IMR-90 (cell line): Measurements from ENCODE around the gene NCKAP5. TPM values are rescaled to one million over a fixed set of nuclear protein-coding genes. Genes with fewer than 3 reads are reported as not detected.

Source experiments
- ATAC-seq: fragments of 200-7000 bp; cut with Tn5 transposase; 2 replicates; pipeline ENCODE4 v1.9.1; 2020; ENCODE audit warnings: low read depth, mild to moderate bottlenecking, moderate library complexity
- BruUV-seq: library from RNA; stranded (reverse); fragments of 400-500 nt; replicated peaks from 2 replicates; lab custom pipeline; 2021; lab: Mats Ljungman, UMichigan
- CTCF ChIA-PET: fragments of 300-600 bp; formaldehyde crosslinking; extraction: SDS; loops from one replicate; lab custom pipeline; 2021; ENCODE audit warnings: antibody characterized with exemption; lab: Yijun Ruan, JAX
- POLR2A ChIA-PET: fragments of 300-600 bp; sonication (Branson Sonifier 250); formaldehyde crosslinking; loops from one replicate; lab custom pipeline; 2022; ENCODE audit warnings: antibody characterized with exemption; ENCODE audit not compliant: unreplicated experiment; lab: Charles Lee
- DNase-seq: peaks from one replicate; pipeline ENCODE4 v3.0.0; 2013
- H2AFZ ChIP-seq: replicated peaks from 2 replicates; pipeline ENCODE3; 2013; ENCODE audit warnings: low read length, mild to moderate bottlenecking; ENCODE audit not compliant: poor library complexity
- H2AK5ac ChIP-seq: 2 replicates; pipeline ENCODE4 v1.6.1; 2013; ENCODE audit warnings: low read depth, low read length, inconsistent platforms
- H2AK9ac ChIP-seq: replicated peaks from 2 replicates; pipeline ENCODE3; 2013; ENCODE audit warnings: mild to moderate bottlenecking, low read depth, low read length, moderate library complexity; ENCODE audit not compliant: poor library complexity
- H2BK120ac ChIP-seq: 2 replicates; pipeline ENCODE4 v1.6.1; 2013; ENCODE audit warnings: low read depth, low read length, inconsistent platforms
- H2BK15ac ChIP-seq: 3 replicates; pipeline ENCODE4 v1.6.1; 2013; ENCODE audit warnings: low read depth, low read length, inconsistent platforms
- H2BK20ac ChIP-seq: 2 replicates; pipeline ENCODE4 v1.6.1; 2013; ENCODE audit warnings: low read depth, mild to moderate bottlenecking, inconsistent platforms, low read length, moderate library complexity
- H2BK5ac ChIP-seq: 2 replicates; pipeline ENCODE4 v1.6.1; 2013; ENCODE audit warnings: mild to moderate bottlenecking, low read depth, low read length, inconsistent platforms; ENCODE audit not compliant: poor library complexity, severe bottlenecking
- H3K14ac ChIP-seq: replicated peaks from 2 replicates; pipeline ENCODE4 v1.6.1; 2013; ENCODE audit warnings: low read depth, low read length, inconsistent platforms
- H3K18ac ChIP-seq: 2 replicates; pipeline ENCODE4 v1.6.1; 2013; ENCODE audit warnings: low read depth, low read length, control low read depth
- H3K23ac ChIP-seq: 2 replicates; pipeline ENCODE4 v1.6.1; 2013; ENCODE audit warnings: low read depth, low read length, inconsistent platforms
- H3K27ac ChIP-seq: 2 replicates; pipeline ENCODE4 v1.5.1; 2013; ENCODE audit warnings: mild to moderate bottlenecking, control low read depth, low read length; ENCODE audit not compliant: insufficient read depth
- H3K27me3 ChIP-seq: 2 replicates; pipeline ENCODE4 v1.6.1; 2013; ENCODE audit warnings: low read length; ENCODE audit not compliant: control insufficient read depth, insufficient read depth
- H3K36me3 ChIP-seq: 2 replicates; pipeline ENCODE4 v1.6.1; 2013; ENCODE audit warnings: low read length, mixed read lengths; ENCODE audit not compliant: control insufficient read depth, insufficient read depth
- H3K4ac ChIP-seq: 2 replicates; pipeline ENCODE4 v1.6.1; 2013; ENCODE audit warnings: low read depth, low read length, inconsistent platforms
- H3K4me1 ChIP-seq: 2 replicates; pipeline ENCODE4 v1.6.1; 2013; ENCODE audit warnings: low read length, mixed read lengths; ENCODE audit not compliant: control insufficient read depth, insufficient read depth
- H3K4me2 ChIP-seq: 2 replicates; pipeline ENCODE4 v1.6.1; 2013; ENCODE audit warnings: low read depth, mild to moderate bottlenecking, control low read depth, low read length, moderate library complexity
- H3K4me3 ChIP-seq: 2 replicates; pipeline ENCODE4 v1.5.1; 2013; ENCODE audit warnings: low read depth, mild to moderate bottlenecking, control low read depth, low read length, moderate library complexity; ENCODE audit not compliant: insufficient read depth
- H3K56ac ChIP-seq: 2 replicates; pipeline ENCODE4 v1.6.1; 2013; ENCODE audit warnings: low read length, inconsistent platforms; ENCODE audit not compliant: insufficient read depth; ENCODE audit errors: extremely low read depth
- H3K79me1 ChIP-seq, 2 experiments: 2 replicates each; pipeline ENCODE4 v1.6.1; 2013; ENCODE audit warnings: low read length in 2 of 2, inconsistent platforms in 1 of 2, low read depth in 1 of 2
- H3K9ac ChIP-seq: 2 replicates; pipeline ENCODE4 v1.6.1; 2013; ENCODE audit warnings: low read depth, low read length, control low read depth
- H3K9me1 ChIP-seq: 2 replicates; pipeline ENCODE4 v1.6.1; 2013; ENCODE audit warnings: low read length, inconsistent platforms; ENCODE audit not compliant: insufficient read depth
- H3K9me3 ChIP-seq: 2 replicates; pipeline ENCODE4 v1.6.1; 2013; ENCODE audit warnings: low read length; ENCODE audit not compliant: control insufficient read depth, insufficient read depth
- H4K20me1 ChIP-seq: 2 replicates; pipeline ENCODE4 v1.6.1; 2013; ENCODE audit warnings: low read length, inconsistent platforms; ENCODE audit not compliant: insufficient read depth
- H4K5ac ChIP-seq: 2 replicates; pipeline ENCODE4 v1.6.1; 2013; ENCODE audit warnings: mild to moderate bottlenecking, low read depth, low read length, control low read depth
- H4K8ac ChIP-seq, 2 experiments: 2 replicates each; pipeline ENCODE4 v1.6.1; 2013; ENCODE audit warnings: low read depth in 2 of 2, low read length in 2 of 2, control low read depth in 1 of 2, inconsistent platforms in 1 of 2
- H4K91ac ChIP-seq: 2 replicates; pipeline ENCODE4 v1.6.1; 2013; ENCODE audit warnings: low read depth, low read length, inconsistent platforms; ENCODE audit not compliant: insufficient read depth
- BHLHE40 ChIP-seq: fragments of 150-350 bp; IDR thresholded peaks from 2 replicates; pipeline ENCODE4 v1.6.1; 2016; ENCODE audit warnings: mild to moderate bottlenecking, low read depth, low read length
- CEBPB ChIP-seq: IDR thresholded peaks from 2 replicates; pipeline ENCODE4 v1.6.1; 2012; ENCODE audit warnings: low read depth, low read length, improper control_type of control experiment
- CHD1 ChIP-seq: IDR thresholded peaks from 2 replicates; pipeline ENCODE4 v1.6.1; 2012; ENCODE audit warnings: low read depth, low read length, improper control_type of control experiment
- POLR2A ChIP-seq: IDR thresholded peaks from 2 replicates; pipeline ENCODE4 v1.6.1; 2012; ENCODE audit warnings: mild to moderate bottlenecking, low read depth, low read length
- WGBS, 2 experiments: methylation state at CpG; one replicate each; pipeline versions ENCODE4 v1.1.5 to v1.1.7; 2013; ENCODE audit warnings: missing lambda C conversion rate in 2 of 2; ENCODE audit not compliant: insufficient read length in 1 of 2; ENCODE audit errors: extremely low coverage in 2 of 2; 5-methylcytosine and 5-hydroxymethylcytosine counted together
- dilution Hi-C: fragments of 300-500 bp; cut with HindIII; formaldehyde crosslinking; loops from one replicate; pipeline ENCODE4 v1.14.3; 2018; ENCODE audit warnings: low sequenced_read_pairs; ENCODE audit not compliant: unreplicated experiment
- in situ Hi-C: fragments of 300-500 bp; cut with MboI; formaldehyde crosslinking; loops from 3 replicates; pipeline ENCODE4 v1.14.3; 2019; ENCODE audit warnings: low sequenced_read_pairs, inconsistent platforms, mixed read lengths
- intact Hi-C: fragments of 100-400 bp; cut with micrococcal nuclease; formaldehyde crosslinking; loops from 2 replicates; pipeline ENCODE4 v1.10.0; 2022
- polyA plus RNA-seq, 3 experiments: library from polyadenylated mRNA; depleted of rRNA; stranded (reverse); fragments of >200 nt; gene quantifications; 2 replicates each; pipeline ENCODE4 v1.2.3, GENCODE V29; 2012; ENCODE audit warnings: low replicate concordance in 1 of 3
- total RNA-seq: library from RNA; depleted of rRNA; stranded (reverse); fragments of >200 nt; gene quantifications from 2 replicates; pipeline ENCODE4 v1.2.3, GENCODE V29; 2012

The NCKAP5 gene
- total and polyA plus RNA-seq, 2 of the 4 experiments (the other 2 are of a cell fraction), result 2.7 to 3.9 TPM

DNA sequence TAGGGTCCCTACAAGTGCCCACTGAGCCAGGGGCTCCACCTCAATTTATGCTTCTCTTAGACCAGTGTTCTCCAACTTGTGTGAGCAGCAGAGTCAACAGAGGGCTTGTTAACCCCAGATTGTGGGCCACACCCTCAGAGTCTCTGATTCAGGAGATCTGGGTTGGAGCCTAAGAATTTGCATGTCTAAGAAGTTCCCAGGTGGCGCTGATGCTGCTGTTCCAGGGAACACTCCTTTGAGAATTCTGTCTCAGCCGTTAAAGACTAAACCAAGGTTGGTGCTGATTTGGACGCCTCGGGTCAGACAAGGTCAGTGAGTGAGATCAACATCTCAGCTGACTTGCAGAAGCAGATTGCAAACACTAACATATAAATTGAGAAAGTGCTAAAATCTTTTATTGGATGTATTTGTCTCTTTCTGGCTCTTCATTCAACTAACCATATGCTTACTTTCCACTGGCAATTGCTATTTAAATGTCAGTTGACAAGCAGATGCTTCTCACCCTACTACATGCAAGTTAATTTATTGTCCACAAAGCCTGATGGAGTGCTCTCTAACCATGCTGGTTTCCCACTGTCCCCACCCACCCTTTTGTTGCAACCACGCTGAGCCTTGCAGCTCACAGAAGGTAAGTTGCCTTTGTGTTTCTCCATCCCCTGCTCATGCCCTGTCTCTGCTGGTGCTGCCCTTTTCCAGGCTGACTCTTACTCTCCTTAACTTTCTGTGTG, 929.8 kb downstream of the NCKAP5 start:
- WGBS, 2 experiments, result no CpG with 5 or more reads among the region's 5 CpGs
- Histone ChIP-seq H2BK120ac (no peak overlapping the region), H4K91ac (no peak overlapping the region), H3K9me3 (no peaks in the 10 kb centered on the region), H3K14ac (no peak overlapping the region), H3K56ac (no peak overlapping the region), H3K27ac (no peak overlapping the region), H3K27me3 (no peaks in the 10 kb centered on the region), H2BK20ac (no peak overlapping the region), H3K36me3 (peaks cover 6% of the 10 kb centered on the region; the same call in 1 of the 2 replicates), H2AK5ac (no peak overlapping the region), H3K23ac (no peak overlapping the region), H3K79me1 (0 out of 4 replicates have a peak, but pooled peaks cover 0 to 2% of the 10 kb centered on the region in 2 experiments), H2AFZ (no peak overlapping the region), H3K18ac (no peak overlapping the region), H4K8ac (no peak overlapping the region), H2AK9ac (no peak overlapping the region), H4K20me1 (no peaks in the 10 kb centered on the region; the same call in 1 of the 2 replicates), H2BK15ac (no peak overlapping the region), H3K4ac (no peak overlapping the region), H2BK5ac (no peak overlapping the region), H4K5ac (no peak overlapping the region), H3K4me2 (no peak overlapping the region), H3K9me1 (peaks cover 11% of the 10 kb centered on the region), H3K9ac (no peak overlapping the region), H3K4me1 (peaks cover 8% of the 10 kb centered on the region; the same call in 1 of the 2 replicates), H3K4me3 (no peak overlapping the region)
- intact Hi-C loops, result no loop called here
- no peak for TF ChIP-seq BHLHE40
- TF ChIP-seq POLR2A, result no peak
- TF ChIP-seq CEBPB, result no peak
- no peak for TF ChIP-seq CHD1
- ATAC-seq, result no peak
- DNase-seq, result no peak
- POLR2A ChIA-PET, result no interaction called here
- no TSS peak for BruUV-seq
- dilution Hi-C loops, result no loop called here
- CTCF ChIA-PET, result no interaction called here
- in situ Hi-C loops, result no loop called here
